ENCODE measurements around the gene COPZ2. TPM values are rescaled to one million over a fixed set of nuclear protein-coding genes. Genes with fewer than 3 reads are reported as not detected.
A peak's percentile ranks its signal among the peaks of the same experiment; 100 is the strongest.
"Not testable (repeated sequence)": the region's sequence is repeated elsewhere in the genome, so short reads cannot be mapped to it uniquely, and the experiment has no call there.

COPZ2 gene
- total and polyA plus RNA-seq, 7 experiments from 2014 or later, result 0.75 to 5.5 (median 1.1) TPM

- not testable (repeated sequence) for H3K27ac ChIP-seq (ENCODE audit: low read depth, low read length); H3K4me3 Mint-ChIP-seq; H3K4me3 ChIP-seq (ENCODE audit: low read length); H3K27me3 ChIP-seq (ENCODE audit: control insufficient read depth in 2 of 2, insufficient read depth in 2 of 2, low read length in 2 of 2); DNase-seq; H3K9me3 ChIP-seq (ENCODE audit: control insufficient read depth in 2 of 3, low read length in 3 of 3); H3K27ac Mint-ChIP-seq; H3K9me3 Mint-ChIP-seq; H3K4me1 ChIP-seq (ENCODE audit: control insufficient read depth in 2 of 2, insufficient read depth in 2 of 2, low read length in 2 of 2); ATAC-seq; H3K27me3 Mint-ChIP-seq; H3K4me1 Mint-ChIP-seq
- CTCF ChIA-PET, result interaction anchor here (0.6 to 6.4 kb wide), 12 partner anchors 12 to 794 kb away, joined by 3 to 66 read pairs (median 4); partner anchors contain the start of genes CDK5RAP3 and NFE2L1
- peaks cover 0 to 37% (median 14%) of the 10 kb centered on the region in 3 experiments for H3K36me3 ChIP-seq (ENCODE audit: control insufficient read depth in 2 of 3, insufficient read depth in 3 of 3, low read length in 3 of 3)
- peaks cover 5 to 23% (median 7%) of the 10 kb centered on the region in 5 donors for H3K36me3 Mint-ChIP-seq
- POLR2A ChIA-PET, result interaction anchor here (0.7 to 3.5 kb wide), 2 partner anchors 48 to 527 kb away, joined by 3 to 14 read pairs; no protein-coding TSS in a partner anchor
- intact Hi-C loops (cut with micrococcal nuclease), result loop anchor here (1.0 to 5.0 kb wide), 8 partner anchors 25 to 231 kb away; partner anchors contain the start of genes NFE2L1 (in 2 of the 2), CDK5RAP3 (in 1 of the 2), COPZ2 (in 1 of the 2) and SCRN2 (in 1 of the 2)
Measured at GRCh38 chr17:48073566-48074094, 36.0 kb upstream of the COPZ2 start.

- ChIA-PET POLR2A (interaction anchor here (0.6 to 1.1 kb wide), 2 partner anchors 24 to 1304 kb away, joined by 3 to 4 read pairs; partner anchors contain the start of gene NFE2L1), CTCF (interaction anchor here (1.2 to 6.4 kb wide), 4 partner anchors 24 to 123 kb away, joined by 4 to 66 read pairs (median 18); partner anchors contain the start of gene NFE2L1)
- not testable (repeated sequence) for ATAC-seq; H3K4me3 ChIP-seq (ENCODE audit: low read length); H3K4me1 Mint-ChIP-seq; H3K27me3 ChIP-seq (ENCODE audit: control insufficient read depth in 2 of 2, insufficient read depth in 2 of 2, low read length in 2 of 2); H3K4me3 Mint-ChIP-seq; H3K27me3 Mint-ChIP-seq; H3K4me1 ChIP-seq (ENCODE audit: control insufficient read depth in 2 of 2, insufficient read depth in 2 of 2, low read length in 2 of 2); H3K9me3 Mint-ChIP-seq; H3K27ac ChIP-seq (ENCODE audit: low read depth, low read length); DNase-seq; H3K9me3 ChIP-seq (ENCODE audit: control insufficient read depth in 2 of 3, low read length in 3 of 3); H3K27ac Mint-ChIP-seq
- intact Hi-C loops (cut with micrococcal nuclease), result loop anchor here in 1 of 2 donors (5.0 kb wide), 1 partner anchor 231 kb away; the partner anchor contains the start of gene SCRN2
- peaks cover 0 to 44% (median 14%) of the 10 kb centered on the region in 3 experiments for H3K36me3 ChIP-seq (ENCODE audit: control insufficient read depth in 2 of 3, insufficient read depth in 3 of 3, low read length in 3 of 3)
- peaks cover 5 to 27% (median 11%) of the 10 kb centered on the region in 5 donors for H3K36me3 Mint-ChIP-seq
Measured at GRCh38 chr17:48072811-48073210, 35.2 kb upstream of the COPZ2 start.

- peaks cover 5 to 24% (median 11%) of the 10 kb centered on the region in 5 donors for H3K36me3 Mint-ChIP-seq
- no peaks in the 10 kb centered on the region for H3K4me1 ChIP-seq (ENCODE audit: control insufficient read depth in 2 of 2, insufficient read depth in 2 of 2, low read length in 2 of 2)
- peaks cover 0 to 50% (median 14%) of the 10 kb centered on the region in 3 experiments for H3K36me3 ChIP-seq (ENCODE audit: control insufficient read depth in 2 of 3, insufficient read depth in 3 of 3, low read length in 3 of 3)
- H3K27ac Mint-ChIP-seq, result no peak overlapping the region
- no peaks in the 10 kb centered on the region for H3K27me3 ChIP-seq (ENCODE audit: control insufficient read depth in 2 of 2, insufficient read depth in 2 of 2, low read length in 2 of 2)
- ChIA-PET CTCF (interaction anchor here (6.4 kb wide), 1 partner anchor 45 kb away, joined by 66 read pairs; no protein-coding TSS in a partner anchor), POLR2A (no interaction called here)
- peaks cover 0 to 10% (median 0%) of the 10 kb centered on the region in 7 donors for H3K4me1 Mint-ChIP-seq
- intact Hi-C loops (cut with micrococcal nuclease), result loop anchor here in 1 of 2 donors (5.0 kb wide), 1 partner anchor 229 kb away; the partner anchor contains the start of gene SCRN2
- H3K27me3 Mint-ChIP-seq, result no peaks in the 10 kb centered on the region
- no peak overlapping the region for H3K27ac ChIP-seq (ENCODE audit: low read depth, low read length)
- H3K9me3 ChIP-seq (ENCODE audit: control insufficient read depth in 2 of 3, low read length in 3 of 3), result no peaks in the 10 kb centered on the region
- no peak overlapping the region for H3K4me3 Mint-ChIP-seq
- ATAC-seq (no peak), DNase-seq (no peak)
- H3K4me3 ChIP-seq (ENCODE audit: low read length), result no peak overlapping the region
- H3K9me3 Mint-ChIP-seq, result no peaks in the 10 kb centered on the region
Measured at GRCh38 chr17:48071654-48072053, 34.1 kb upstream of the COPZ2 start.

- H3K9me3 Mint-ChIP-seq, result no peaks in the 10 kb centered on the region
- no peak for ATAC-seq
- no peaks in the 10 kb centered on the region for H3K9me3 ChIP-seq (ENCODE audit: control insufficient read depth in 2 of 3, low read length in 3 of 3)
- intact Hi-C loops (cut with micrococcal nuclease), result loop anchor here in 1 of 2 donors (5.0 kb wide), 1 partner anchor 228 kb away; the partner anchor contains the start of gene SCRN2
- no peaks in the 10 kb centered on the region for H3K4me1 ChIP-seq (ENCODE audit: control insufficient read depth in 2 of 2, insufficient read depth in 2 of 2, low read length in 2 of 2)
- POLR2A ChIA-PET, result interaction anchor here (2.4 kb wide), 1 partner anchor 22 kb away, joined by 7 read pairs; the partner anchor contains the start of gene NFE2L1
- no peak overlapping the region for H3K27ac ChIP-seq (ENCODE audit: low read depth, low read length)
- no peak overlapping the region for H3K4me3 Mint-ChIP-seq
- no peak for DNase-seq
- peaks cover 0 to 32% (median 12%) of the 10 kb centered on the region in 5 donors for H3K36me3 Mint-ChIP-seq
- CTCF ChIA-PET, result interaction anchor here (0.7 kb wide), 1 partner anchor 44 kb away, joined by 3 read pairs; no protein-coding TSS in a partner anchor
- H3K27ac Mint-ChIP-seq, result peak overlapping the region in 1 of 9 donors; percentile 38
- H3K27me3 Mint-ChIP-seq, result no peaks in the 10 kb centered on the region
- H3K27me3 ChIP-seq (ENCODE audit: control insufficient read depth in 2 of 2, insufficient read depth in 2 of 2, low read length in 2 of 2), result no peaks in the 10 kb centered on the region
- peaks cover 0 to 48% (median 8%) of the 10 kb centered on the region in 3 experiments for H3K36me3 ChIP-seq (ENCODE audit: control insufficient read depth in 2 of 3, insufficient read depth in 3 of 3, low read length in 3 of 3)
- H3K4me1 Mint-ChIP-seq, result peaks cover 0 to 13% (median 0%) of the 10 kb centered on the region in 7 donors
- no peak overlapping the region for H3K4me3 ChIP-seq (ENCODE audit: low read length)
Measured at GRCh38 chr17:48070195-48070594, 32.6 kb upstream of the COPZ2 start.

- no peak for ATAC-seq
Measured at GRCh38 chr17:48068491-48068961, 30.9 kb upstream of the COPZ2 start.

GRCh38 chr17:48067808-48068207 is 30.2 kb upstream of the COPZ2 start:
- DNase-seq; H3K27me3 ChIP-seq (ENCODE audit: control insufficient read depth in 2 of 2, insufficient read depth in 2 of 2, low read length in 2 of 2); H3K4me3 ChIP-seq (ENCODE audit: low read length); H3K4me1 ChIP-seq (ENCODE audit: control insufficient read depth in 2 of 2, insufficient read depth in 2 of 2, low read length in 2 of 2); H3K9me3 ChIP-seq (ENCODE audit: control insufficient read depth in 2 of 3, low read length in 3 of 3); H3K9me3 Mint-ChIP-seq; H3K27ac Mint-ChIP-seq; H3K4me3 Mint-ChIP-seq; H3K4me1 Mint-ChIP-seq; intact Hi-C loops (cut with micrococcal nuclease); POLR2A ChIA-PET; H3K27me3 Mint-ChIP-seq; ATAC-seq; H3K27ac ChIP-seq (ENCODE audit: low read depth, low read length): not testable (repeated sequence)
- CTCF ChIA-PET, result interaction anchor here (1.1 to 1.2 kb wide), 2 partner anchors 32 to 118 kb away, joined by 3 read pairs; no protein-coding TSS in a partner anchor
- H3K36me3 ChIP-seq (ENCODE audit: control insufficient read depth in 2 of 3, insufficient read depth in 3 of 3, low read length in 3 of 3), result peaks cover 0 to 50% (median 5%) of the 10 kb centered on the region in 3 experiments
- H3K36me3 Mint-ChIP-seq, result peaks cover 0 to 20% (median 16%) of the 10 kb centered on the region in 5 donors

More at GRCh38 chr17:48068491-48068961, 30.9 kb upstream of the COPZ2 start:
- Histone ChIP-seq H3K27ac (ENCODE audit: low read depth, low read length) (no peak overlapping the region), H3K27me3 (ENCODE audit: control insufficient read depth in 2 of 2, insufficient read depth in 2 of 2, low read length in 2 of 2) (no peaks in the 10 kb centered on the region), H3K9me3 (ENCODE audit: control insufficient read depth in 2 of 3, low read length in 3 of 3) (no peaks in the 10 kb centered on the region), H3K4me1 (ENCODE audit: control insufficient read depth in 2 of 2, insufficient read depth in 2 of 2, low read length in 2 of 2) (no peaks in the 10 kb centered on the region), H3K4me3 (ENCODE audit: low read length) (no peak overlapping the region), H3K36me3 (ENCODE audit: control insufficient read depth in 2 of 3, insufficient read depth in 3 of 3, low read length in 3 of 3) (peaks cover 0 to 45% (median 5%) of the 10 kb centered on the region in 3 experiments)
- Mint-ChIP-seq H3K4me3 (no peak overlapping the region), H3K27ac (no peak overlapping the region), H3K9me3 (no peaks in the 10 kb centered on the region), H3K27me3 (no peaks in the 10 kb centered on the region), H3K36me3 (peaks cover 0 to 23% (median 16%) of the 10 kb centered on the region in 5 donors), H3K4me1 (peaks cover 0 to 4% (median 0%) of the 10 kb centered on the region in 7 donors)
- ChIA-PET POLR2A (interaction anchor here (2.4 kb wide), 1 partner anchor 20 kb away, joined by 7 read pairs; the partner anchor contains the start of gene NFE2L1), CTCF (interaction anchor here (1.1 to 1.2 kb wide), 2 partner anchors 32 to 119 kb away, joined by 3 read pairs; no protein-coding TSS in a partner anchor)
- intact Hi-C loops (cut with micrococcal nuclease), result no loop called here
- no peak for DNase-seq
